GM12878 (cell line): ENCODE data around the gene PPP1R13L.

Experiments used
- ATF3 ChIP-seq: IDR thresholded peaks from 2 replicates; pipeline ENCODE4 v1.6.1; 2011; ENCODE audit warnings: low read depth, mild to moderate bottlenecking, low read length, moderate library complexity, borderline replicate concordance; ENCODE audit errors: extremely low read depth
- CHD1 ChIP-seq: IDR thresholded peaks from 2 replicates; pipeline ENCODE4 v1.6.1; 2012; ENCODE audit warnings: low read depth, low read length, improper control_type of control experiment
- EZH2 ChIP-seq: IDR thresholded peaks from 2 replicates; pipeline ENCODE4 v1.6.1; 2012; ENCODE audit warnings: low read depth, mild to moderate bottlenecking, control low read depth, inconsistent platforms, low read length, borderline replicate concordance; ENCODE audit not compliant: control insufficient read depth
- FOS ChIP-seq: IDR thresholded peaks from 3 replicates; pipeline ENCODE4 v1.6.1; 2011; ENCODE audit warnings: borderline replicate concordance; ENCODE audit not compliant: insufficient read length; ENCODE audit errors: extremely low read depth
- KAT2A ChIP-seq: conservative IDR thresholded peaks from 2 replicates; pipeline ENCODE4 v1.6.1; 2011; ENCODE audit warnings: low read depth, low read length; ENCODE audit not compliant: control insufficient read depth
- MXI1 ChIP-seq: fragments of 150-350 bp; IDR thresholded peaks from 2 replicates; pipeline ENCODE4 v1.6.1; 2011; ENCODE audit warnings: low read depth, mild to moderate bottlenecking, inconsistent platforms, low read length, improper control_type of control experiment
- NBN ChIP-seq: fragments of 450-650 bp; IDR thresholded peaks from 2 replicates; pipeline ENCODE4 v1.6.1; 2016
- NFIC ChIP-seq: IDR thresholded peaks from 2 replicates; pipeline ENCODE4 v1.6.1; 2012; ENCODE audit warnings: low read depth, mild to moderate bottlenecking, inconsistent platforms, low read length, moderate library complexity
- NFYB ChIP-seq: IDR thresholded peaks from 2 replicates; pipeline ENCODE4 v1.6.1; 2011; ENCODE audit warnings: low read depth, mild to moderate bottlenecking, low read length, improper control_type of control experiment, moderate library complexity; ENCODE audit not compliant: insufficient read depth
- SREBF2 ChIP-seq: IDR thresholded peaks from 2 replicates; pipeline ENCODE4 v1.6.1; 2012; ENCODE audit warnings: mild to moderate bottlenecking, low read length
- ZZZ3 ChIP-seq: IDR thresholded peaks from 2 replicates; pipeline ENCODE4 v1.6.1; 2011; ENCODE audit warnings: low read depth; ENCODE audit not compliant: control insufficient read depth, insufficient read length
- TF ChIP-seq, protein P1 (sequence below), 3 experiments: IDR thresholded peaks in 2 of 3; conservative IDR thresholded peaks in 1 of 3; 2 replicates each; pipeline ENCODE4 v1.5.1; 2011; ENCODE audit warnings: low read depth in 3 of 3, low read length in 3 of 3, mild to moderate bottlenecking in 3 of 3, control low read depth in 2 of 3, moderate library complexity in 2 of 3, inconsistent platforms in 1 of 3, mixed read lengths in 1 of 3; ENCODE audit not compliant: control insufficient read depth in 2 of 3, insufficient read depth in 1 of 3; ENCODE audit errors: extremely low read depth in 1 of 3
- TF ChIP-seq, protein P2 (sequence below): IDR thresholded peaks from 2 replicates; pipeline ENCODE4 v1.6.1; 2012; ENCODE audit warnings: low read depth, low read length, improper control_type of control experiment
- TF ChIP-seq, protein P3 (sequence below): fragments of 450-650 bp; IDR thresholded peaks from 2 replicates; pipeline ENCODE4 v1.6.1; 2017; ENCODE audit warnings: mild to moderate bottlenecking, moderate library complexity

GRCh38 chr19:45368127-45368526 is 36.7 kb downstream of the PPP1R13L start:
- TF ChIP-seq CHD1 (no peak), NBN (no peak), KAT2A (no peak), NFIC (no peak), ZZZ3 (no peak), FOS (no peak), SREBF2 (no peak), MXI1 (no peak), NFYB (no peak), ATF3 (no peak), EZH2 (no peak)
- TF ChIP-seq, protein P1, sequence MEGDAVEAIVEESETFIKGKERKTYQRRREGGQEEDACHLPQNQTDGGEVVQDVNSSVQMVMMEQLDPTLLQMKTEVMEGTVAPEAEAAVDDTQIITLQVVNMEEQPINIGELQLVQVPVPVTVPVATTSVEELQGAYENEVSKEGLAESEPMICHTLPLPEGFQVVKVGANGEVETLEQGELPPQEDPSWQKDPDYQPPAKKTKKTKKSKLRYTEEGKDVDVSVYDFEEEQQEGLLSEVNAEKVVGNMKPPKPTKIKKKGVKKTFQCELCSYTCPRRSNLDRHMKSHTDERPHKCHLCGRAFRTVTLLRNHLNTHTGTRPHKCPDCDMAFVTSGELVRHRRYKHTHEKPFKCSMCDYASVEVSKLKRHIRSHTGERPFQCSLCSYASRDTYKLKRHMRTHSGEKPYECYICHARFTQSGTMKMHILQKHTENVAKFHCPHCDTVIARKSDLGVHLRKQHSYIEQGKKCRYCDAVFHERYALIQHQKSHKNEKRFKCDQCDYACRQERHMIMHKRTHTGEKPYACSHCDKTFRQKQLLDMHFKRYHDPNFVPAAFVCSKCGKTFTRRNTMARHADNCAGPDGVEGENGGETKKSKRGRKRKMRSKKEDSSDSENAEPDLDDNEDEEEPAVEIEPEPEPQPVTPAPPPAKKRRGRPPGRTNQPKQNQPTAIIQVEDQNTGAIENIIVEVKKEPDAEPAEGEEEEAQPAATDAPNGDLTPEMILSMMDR (IDR thresholded peaks at IDR 0.05 in 2 of 3, conservative IDR thresholded peaks at IDR 0.05 in 1 of 3; ENCODE audit: control insufficient read depth in 2 of 3, extremely low read depth in 1 of 3, insufficient read depth in 1 of 3, low read depth in 3 of 3, low read length in 3 of 3), result no peak
- TF ChIP-seq, protein P2, sequence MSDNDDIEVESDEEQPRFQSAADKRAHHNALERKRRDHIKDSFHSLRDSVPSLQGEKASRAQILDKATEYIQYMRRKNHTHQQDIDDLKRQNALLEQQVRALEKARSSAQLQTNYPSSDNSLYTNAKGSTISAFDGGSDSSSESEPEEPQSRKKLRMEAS, result no peak
- TF ChIP-seq, protein P3, sequence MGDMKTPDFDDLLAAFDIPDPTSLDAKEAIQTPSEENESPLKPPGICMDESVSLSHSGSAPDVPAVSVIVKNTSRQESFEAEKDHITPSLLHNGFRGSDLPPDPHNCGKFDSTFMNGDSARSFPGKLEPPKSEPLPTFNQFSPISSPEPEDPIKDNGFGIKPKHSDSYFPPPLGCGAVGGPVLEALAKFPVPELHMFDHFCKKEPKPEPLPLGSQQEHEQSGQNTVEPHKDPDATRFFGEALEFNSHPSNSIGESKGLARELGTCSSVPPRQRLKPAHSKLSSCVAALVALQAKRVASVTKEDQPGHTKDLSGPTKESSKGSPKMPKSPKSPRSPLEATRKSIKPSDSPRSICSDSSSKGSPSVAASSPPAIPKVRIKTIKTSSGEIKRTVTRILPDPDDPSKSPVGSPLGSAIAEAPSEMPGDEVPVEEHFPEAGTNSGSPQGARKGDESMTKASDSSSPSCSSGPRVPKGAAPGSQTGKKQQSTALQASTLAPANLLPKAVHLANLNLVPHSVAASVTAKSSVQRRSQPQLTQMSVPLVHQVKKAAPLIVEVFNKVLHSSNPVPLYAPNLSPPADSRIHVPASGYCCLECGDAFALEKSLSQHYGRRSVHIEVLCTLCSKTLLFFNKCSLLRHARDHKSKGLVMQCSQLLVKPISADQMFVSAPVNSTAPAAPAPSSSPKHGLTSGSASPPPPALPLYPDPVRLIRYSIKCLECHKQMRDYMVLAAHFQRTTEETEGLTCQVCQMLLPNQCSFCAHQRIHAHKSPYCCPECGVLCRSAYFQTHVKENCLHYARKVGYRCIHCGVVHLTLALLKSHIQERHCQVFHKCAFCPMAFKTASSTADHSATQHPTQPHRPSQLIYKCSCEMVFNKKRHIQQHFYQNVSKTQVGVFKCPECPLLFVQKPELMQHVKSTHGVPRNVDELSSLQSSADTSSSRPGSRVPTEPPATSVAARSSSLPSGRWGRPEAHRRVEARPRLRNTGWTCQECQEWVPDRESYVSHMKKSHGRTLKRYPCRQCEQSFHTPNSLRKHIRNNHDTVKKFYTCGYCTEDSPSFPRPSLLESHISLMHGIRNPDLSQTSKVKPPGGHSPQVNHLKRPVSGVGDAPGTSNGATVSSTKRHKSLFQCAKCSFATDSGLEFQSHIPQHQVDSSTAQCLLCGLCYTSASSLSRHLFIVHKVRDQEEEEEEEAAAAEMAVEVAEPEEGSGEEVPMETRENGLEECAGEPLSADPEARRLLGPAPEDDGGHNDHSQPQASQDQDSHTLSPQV, result no peak
